ENCODE results near the gene MRGPRD.

MRGPRD gene

DNA sequence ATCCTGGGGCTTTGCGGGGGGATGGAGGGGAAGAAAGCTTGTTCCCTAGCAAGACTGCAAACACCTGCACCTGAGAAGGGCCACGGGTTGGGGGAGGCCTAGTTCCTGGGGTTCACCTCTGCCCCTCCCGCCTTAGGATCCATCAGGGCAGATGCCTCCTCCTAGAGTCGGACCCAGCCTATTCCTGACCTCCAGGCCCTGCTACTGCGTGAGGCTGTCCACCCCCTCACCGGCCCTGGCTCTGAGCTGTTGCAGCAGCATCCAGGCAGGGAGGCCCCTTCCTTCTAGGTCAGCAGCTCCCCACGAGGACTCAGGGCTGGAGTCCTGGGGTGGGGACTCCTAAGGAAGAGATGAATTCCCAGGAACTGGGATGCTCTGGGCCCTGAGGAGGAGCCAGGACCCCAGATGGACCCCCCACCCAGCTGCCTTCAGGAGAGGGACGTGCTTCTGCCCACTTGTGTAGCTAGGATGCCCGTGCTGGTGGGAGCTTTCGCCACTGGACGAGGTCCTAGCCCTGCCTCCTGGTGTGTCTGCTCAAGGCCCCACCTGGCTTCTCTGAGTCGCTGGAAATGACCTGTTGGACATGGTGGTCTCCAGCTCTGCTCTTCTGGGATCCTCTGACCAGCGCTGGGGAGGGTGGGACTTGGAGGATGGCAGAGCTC is 21.9 kb upstream of the MRGPRD start:
- Histone ChIP-seq H2AFZ (ENCODE audit: low read depth, low read length) (no peak overlapping the region), H3K27me3 (ENCODE audit: low read depth, low read length) (peaks cover 12% of the 10 kb centered on the region; the same call in 1 of the 2 replicates), H3K36me3 (replicated peaks; ENCODE audit: low read depth, low read length) (no peaks in the 10 kb centered on the region), H3K79me2 (ENCODE audit: low read length) (no peaks in the 10 kb centered on the region), H3K9ac (ENCODE audit: low read length) (no peak overlapping the region), H3K27ac (ENCODE audit: low read length) (no peak overlapping the region), H3K4me2 (ENCODE audit: low read length) (no peak overlapping the region), H4K20me1 (ENCODE audit: insufficient read depth, low read length) (no peaks in the 10 kb centered on the region), H3K4me3 (ENCODE audit: low read length) (no peak overlapping the region), H3K4me1 (ENCODE audit: low read length) (peaks cover 3% of the 10 kb centered on the region; the same call in 1 of the 2 replicates), H3K9me3 (ENCODE audit: insufficient read depth, low read length) (no peaks in the 10 kb centered on the region)
- TF ChIP-seq, protein P1, sequence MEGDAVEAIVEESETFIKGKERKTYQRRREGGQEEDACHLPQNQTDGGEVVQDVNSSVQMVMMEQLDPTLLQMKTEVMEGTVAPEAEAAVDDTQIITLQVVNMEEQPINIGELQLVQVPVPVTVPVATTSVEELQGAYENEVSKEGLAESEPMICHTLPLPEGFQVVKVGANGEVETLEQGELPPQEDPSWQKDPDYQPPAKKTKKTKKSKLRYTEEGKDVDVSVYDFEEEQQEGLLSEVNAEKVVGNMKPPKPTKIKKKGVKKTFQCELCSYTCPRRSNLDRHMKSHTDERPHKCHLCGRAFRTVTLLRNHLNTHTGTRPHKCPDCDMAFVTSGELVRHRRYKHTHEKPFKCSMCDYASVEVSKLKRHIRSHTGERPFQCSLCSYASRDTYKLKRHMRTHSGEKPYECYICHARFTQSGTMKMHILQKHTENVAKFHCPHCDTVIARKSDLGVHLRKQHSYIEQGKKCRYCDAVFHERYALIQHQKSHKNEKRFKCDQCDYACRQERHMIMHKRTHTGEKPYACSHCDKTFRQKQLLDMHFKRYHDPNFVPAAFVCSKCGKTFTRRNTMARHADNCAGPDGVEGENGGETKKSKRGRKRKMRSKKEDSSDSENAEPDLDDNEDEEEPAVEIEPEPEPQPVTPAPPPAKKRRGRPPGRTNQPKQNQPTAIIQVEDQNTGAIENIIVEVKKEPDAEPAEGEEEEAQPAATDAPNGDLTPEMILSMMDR (IDR thresholded peaks at IDR 0.05; ENCODE audit: low read depth, low read length), result no peak
- TF ChIP-seq EZH2phosphoT487 (IDR thresholded peaks at IDR 0.05; ENCODE audit: low read depth), result no peak

DNA sequence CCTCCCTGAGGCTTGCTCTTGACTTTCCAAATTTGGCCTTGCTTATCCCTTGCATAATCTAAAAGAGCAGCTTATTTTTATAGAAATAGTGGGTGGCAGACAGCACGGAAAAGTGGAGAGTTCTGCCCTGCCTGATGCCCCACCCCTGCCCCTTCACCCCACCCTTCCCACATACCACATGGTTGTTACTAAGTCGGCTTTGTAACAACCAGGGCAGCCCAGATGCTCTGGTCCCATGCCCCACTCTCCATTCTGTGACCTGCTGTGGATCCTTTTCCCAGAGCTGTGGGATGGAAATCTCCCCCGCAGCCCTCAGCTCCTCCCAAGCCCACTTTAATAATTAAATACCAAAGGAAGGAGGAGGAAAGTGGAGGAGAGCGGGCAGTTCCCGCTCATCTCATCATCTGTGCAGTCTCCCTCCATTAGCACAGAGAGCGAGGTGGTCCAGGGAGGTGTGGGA is 21.4 kb upstream of the MRGPRD start:
- H3K9me3 ChIP-seq (ENCODE audit: insufficient read depth, low read length), result no peaks in the 10 kb centered on the region
- H3K36me3 ChIP-seq (replicated peaks; ENCODE audit: low read depth, low read length), result no peaks in the 10 kb centered on the region
- H2AFZ ChIP-seq (ENCODE audit: low read depth, low read length), result no peak overlapping the region
- H3K27ac ChIP-seq (ENCODE audit: low read length), result no peak overlapping the region
- H3K4me1 ChIP-seq (ENCODE audit: low read length), result peaks cover 3% of the 10 kb centered on the region; the same call in 1 of the 2 replicates
- no peak overlapping the region for H3K4me3 ChIP-seq (ENCODE audit: low read length)
- H3K9ac ChIP-seq (ENCODE audit: low read length), result no peak overlapping the region
- TF ChIP-seq EZH2phosphoT487 (IDR thresholded peaks at IDR 0.05; ENCODE audit: low read depth), result no peak
- TF ChIP-seq, protein P1 (IDR thresholded peaks at IDR 0.05; ENCODE audit: low read depth, low read length), result no peak
- H3K79me2 ChIP-seq (ENCODE audit: low read length), result no peaks in the 10 kb centered on the region
- H3K27me3 ChIP-seq (ENCODE audit: low read depth, low read length), result peaks cover 12% of the 10 kb centered on the region; the same call in 1 of the 2 replicates
- H3K4me2 ChIP-seq (ENCODE audit: low read length), result no peak overlapping the region
- H4K20me1 ChIP-seq (ENCODE audit: insufficient read depth, low read length), result no peaks in the 10 kb centered on the region

DNA sequence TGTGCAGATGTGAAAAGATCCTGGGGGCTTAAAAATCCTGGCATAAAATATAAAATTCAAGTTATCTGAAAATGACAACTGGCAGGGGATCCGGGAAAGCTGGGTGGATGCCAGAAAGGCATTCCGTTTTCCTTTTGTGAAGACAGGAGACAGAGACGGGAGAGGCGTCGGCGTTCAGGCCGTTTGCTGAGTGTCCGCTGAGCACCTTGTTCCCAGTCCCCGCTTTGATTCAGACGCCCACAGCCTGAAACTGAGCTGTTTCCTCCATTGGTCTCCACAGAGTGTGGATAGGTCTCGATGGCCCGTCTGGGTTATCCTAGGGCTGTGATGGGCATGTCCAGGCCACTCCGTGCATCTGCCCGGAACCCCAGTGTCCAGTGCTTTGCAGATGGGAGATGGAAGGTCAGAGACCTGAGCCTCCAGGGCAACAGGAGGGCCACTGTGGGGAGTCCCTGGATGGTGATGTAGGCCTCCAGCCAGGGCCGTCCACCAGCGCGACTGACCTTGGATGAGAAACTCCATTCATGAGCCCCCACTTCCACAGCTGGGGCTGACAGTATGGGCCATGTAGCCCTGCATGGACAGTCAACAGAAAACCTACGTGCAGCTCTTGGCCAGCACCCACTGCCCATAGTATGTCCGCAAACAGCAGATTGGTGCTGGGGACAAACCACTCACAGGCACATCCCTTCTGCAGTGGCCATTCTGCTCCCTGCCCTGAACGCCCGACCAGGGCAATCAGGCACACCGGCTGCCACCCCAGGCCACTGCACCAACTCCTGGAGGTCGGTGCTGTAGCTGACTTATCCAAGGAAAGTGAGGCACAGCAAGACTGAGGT is 20.7 kb upstream of the MRGPRD start:
- TF ChIP-seq, protein P1 (IDR thresholded peaks at IDR 0.05; ENCODE audit: low read depth, low read length), result no peak
- no peak for TF ChIP-seq EZH2phosphoT487 (IDR thresholded peaks at IDR 0.05; ENCODE audit: low read depth)
- no peaks in the 10 kb centered on the region for H4K20me1 ChIP-seq (ENCODE audit: insufficient read depth, low read length)
- no peak overlapping the region for H3K4me2 ChIP-seq (ENCODE audit: low read length)
- H3K9ac ChIP-seq (ENCODE audit: low read length), result no peak overlapping the region
- H3K4me1 ChIP-seq (ENCODE audit: low read length), result peaks cover 3% of the 10 kb centered on the region; the same call in 1 of the 2 replicates
- no peak overlapping the region for H2AFZ ChIP-seq (ENCODE audit: low read depth, low read length)
- H3K9me3 ChIP-seq (ENCODE audit: insufficient read depth, low read length), result no peaks in the 10 kb centered on the region
- no peak overlapping the region for H3K4me3 ChIP-seq (ENCODE audit: low read length)
- H3K36me3 ChIP-seq (replicated peaks; ENCODE audit: low read depth, low read length), result no peaks in the 10 kb centered on the region
- no peaks in the 10 kb centered on the region for H3K79me2 ChIP-seq (ENCODE audit: low read length)
- peaks cover 12% of the 10 kb centered on the region; the same call in 1 of the 2 replicates for H3K27me3 ChIP-seq (ENCODE audit: low read depth, low read length)
- no peak overlapping the region for H3K27ac ChIP-seq (ENCODE audit: low read length)

DNA sequence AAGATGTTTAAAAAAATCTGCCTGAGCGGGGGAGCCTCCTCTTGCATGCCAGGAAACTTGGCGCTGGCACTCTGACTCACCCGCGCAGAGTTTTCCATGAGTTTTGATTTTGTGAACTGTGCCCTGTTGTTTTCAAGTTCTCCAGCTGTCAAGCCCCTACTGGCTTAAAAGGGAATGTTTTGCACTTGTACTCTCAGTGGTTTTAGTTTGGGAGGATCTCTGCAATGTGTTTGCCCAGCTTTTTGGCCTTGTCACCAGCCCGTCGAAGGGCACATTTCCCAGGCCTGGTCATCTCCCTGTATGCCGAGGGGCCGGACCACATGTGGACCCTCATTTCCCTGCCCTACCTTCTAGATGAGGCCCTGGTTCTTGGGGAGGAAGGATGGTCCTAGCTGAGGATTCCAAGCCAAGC is 20.1 kb upstream of the MRGPRD start:
- no peak overlapping the region for H3K4me2 ChIP-seq (ENCODE audit: low read length)
- no peak overlapping the region for H2AFZ ChIP-seq (ENCODE audit: low read depth, low read length)
- H4K20me1 ChIP-seq (ENCODE audit: insufficient read depth, low read length), result no peaks in the 10 kb centered on the region
- peaks cover 12% of the 10 kb centered on the region; the same call in 1 of the 2 replicates for H3K27me3 ChIP-seq (ENCODE audit: low read depth, low read length)
- H3K9ac ChIP-seq (ENCODE audit: low read length), result no peak overlapping the region
- no peak overlapping the region for H3K4me3 ChIP-seq (ENCODE audit: low read length)
- peaks cover 3% of the 10 kb centered on the region; the same call in 1 of the 2 replicates for H3K4me1 ChIP-seq (ENCODE audit: low read length)
- no peak for TF ChIP-seq EZH2phosphoT487 (IDR thresholded peaks at IDR 0.05; ENCODE audit: low read depth)
- TF ChIP-seq, protein P1 (IDR thresholded peaks at IDR 0.05; ENCODE audit: low read depth, low read length), result no peak
- H3K9me3 ChIP-seq (ENCODE audit: insufficient read depth, low read length), result no peaks in the 10 kb centered on the region
- no peaks in the 10 kb centered on the region for H3K36me3 ChIP-seq (replicated peaks; ENCODE audit: low read depth, low read length)
- no peaks in the 10 kb centered on the region for H3K79me2 ChIP-seq (ENCODE audit: low read length)
- no peak overlapping the region for H3K27ac ChIP-seq (ENCODE audit: low read length)
